ENCODE data around the gene MCAM.

DNA sequence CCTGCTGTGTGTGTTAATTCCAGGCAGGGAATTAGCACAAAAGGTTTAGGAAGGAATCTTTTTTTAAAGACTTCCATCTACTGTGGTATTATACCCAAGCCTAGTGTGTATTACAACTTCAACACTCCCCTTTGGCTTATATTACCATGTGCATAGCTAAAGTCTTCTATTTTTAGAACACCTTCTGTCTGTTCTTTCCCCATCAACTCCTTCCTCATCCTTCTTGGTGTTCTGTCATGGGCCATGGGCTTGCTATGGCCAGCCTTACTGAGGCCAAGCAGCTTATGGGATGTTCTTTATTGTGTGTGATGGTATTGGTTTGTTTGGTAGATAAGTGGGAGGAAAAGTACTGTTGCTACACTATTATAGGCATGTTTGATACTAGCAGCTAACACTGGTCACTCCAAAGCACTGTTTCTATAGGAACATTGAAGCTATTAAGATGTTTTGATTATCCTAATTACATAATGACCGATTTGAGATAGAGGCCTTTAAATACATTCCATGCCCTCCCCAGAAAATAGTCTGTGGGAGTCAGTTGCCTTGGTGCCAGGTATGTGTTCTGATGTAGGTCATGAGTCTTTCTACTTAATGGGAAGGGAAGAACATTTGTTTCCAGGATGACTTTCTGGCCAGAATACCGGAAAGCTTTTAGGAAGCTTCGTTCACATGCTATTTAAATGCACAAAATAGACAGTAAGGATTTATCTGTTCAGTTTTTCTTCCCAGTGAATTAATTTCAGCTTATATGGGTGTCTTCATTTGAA is 16.5 kb downstream of the MCAM start:
- TF ChIP-seq, protein P1, sequence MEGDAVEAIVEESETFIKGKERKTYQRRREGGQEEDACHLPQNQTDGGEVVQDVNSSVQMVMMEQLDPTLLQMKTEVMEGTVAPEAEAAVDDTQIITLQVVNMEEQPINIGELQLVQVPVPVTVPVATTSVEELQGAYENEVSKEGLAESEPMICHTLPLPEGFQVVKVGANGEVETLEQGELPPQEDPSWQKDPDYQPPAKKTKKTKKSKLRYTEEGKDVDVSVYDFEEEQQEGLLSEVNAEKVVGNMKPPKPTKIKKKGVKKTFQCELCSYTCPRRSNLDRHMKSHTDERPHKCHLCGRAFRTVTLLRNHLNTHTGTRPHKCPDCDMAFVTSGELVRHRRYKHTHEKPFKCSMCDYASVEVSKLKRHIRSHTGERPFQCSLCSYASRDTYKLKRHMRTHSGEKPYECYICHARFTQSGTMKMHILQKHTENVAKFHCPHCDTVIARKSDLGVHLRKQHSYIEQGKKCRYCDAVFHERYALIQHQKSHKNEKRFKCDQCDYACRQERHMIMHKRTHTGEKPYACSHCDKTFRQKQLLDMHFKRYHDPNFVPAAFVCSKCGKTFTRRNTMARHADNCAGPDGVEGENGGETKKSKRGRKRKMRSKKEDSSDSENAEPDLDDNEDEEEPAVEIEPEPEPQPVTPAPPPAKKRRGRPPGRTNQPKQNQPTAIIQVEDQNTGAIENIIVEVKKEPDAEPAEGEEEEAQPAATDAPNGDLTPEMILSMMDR (IDR thresholded peaks at IDR 0.05; ENCODE audit: low read depth, low read length, poor library complexity, severe bottlenecking), result no peak
- no peak for TF ChIP-seq EZH2phosphoT487 (IDR thresholded peaks at IDR 0.05; ENCODE audit: borderline replicate concordance, low read length)

Measured in DOHH2 (cell line).